GM21381 (cell line): ENCODE data around the gene GSK3B.

Experiments used
- ATAC-seq: cut with Tn5 transposase; IDR thresholded peaks from one replicate; pipeline ENCODE4 v1.9.1; 2021; ENCODE audit warnings: mild to moderate bottlenecking, moderate library complexity; ENCODE audit not compliant: unreplicated experiment

Gene GSK3B

GRCh38 chr3:119790369-119790768 lies 303.9 kb downstream of the GSK3B start:
- ATAC-seq = no peak

- no peak for ATAC-seq
Observed at GRCh38 chr3:119786409-119786808, 307.8 kb downstream of the GSK3B start.

- ATAC-seq = no peak
Observed at GRCh38 chr3:119783883-119784282, 310.4 kb downstream of the GSK3B start.

- no peak for ATAC-seq
Observed at GRCh38 chr3:119783255-119783654, 311.0 kb downstream of the GSK3B start.

DNA sequence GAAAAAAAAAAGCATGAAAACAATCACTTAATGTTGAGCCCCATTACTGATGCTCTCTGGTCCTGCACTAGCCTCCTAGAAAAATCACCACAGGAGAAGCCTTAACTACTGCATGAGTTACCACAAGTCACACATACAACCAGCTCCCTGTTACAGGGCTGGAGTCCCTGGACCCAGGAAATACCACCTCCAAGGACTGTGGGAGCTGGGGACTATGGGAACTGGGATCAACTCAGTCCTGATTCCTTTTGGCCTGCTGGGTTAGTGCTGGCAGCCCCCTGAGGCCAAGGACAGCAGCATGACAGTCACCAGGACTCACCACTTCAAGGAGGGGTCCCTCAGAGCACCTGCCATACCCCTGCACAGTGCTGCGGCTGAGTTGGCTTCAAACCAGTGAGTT lies 311.8 kb downstream of the GSK3B start:
- no peak for ATAC-seq

DNA sequence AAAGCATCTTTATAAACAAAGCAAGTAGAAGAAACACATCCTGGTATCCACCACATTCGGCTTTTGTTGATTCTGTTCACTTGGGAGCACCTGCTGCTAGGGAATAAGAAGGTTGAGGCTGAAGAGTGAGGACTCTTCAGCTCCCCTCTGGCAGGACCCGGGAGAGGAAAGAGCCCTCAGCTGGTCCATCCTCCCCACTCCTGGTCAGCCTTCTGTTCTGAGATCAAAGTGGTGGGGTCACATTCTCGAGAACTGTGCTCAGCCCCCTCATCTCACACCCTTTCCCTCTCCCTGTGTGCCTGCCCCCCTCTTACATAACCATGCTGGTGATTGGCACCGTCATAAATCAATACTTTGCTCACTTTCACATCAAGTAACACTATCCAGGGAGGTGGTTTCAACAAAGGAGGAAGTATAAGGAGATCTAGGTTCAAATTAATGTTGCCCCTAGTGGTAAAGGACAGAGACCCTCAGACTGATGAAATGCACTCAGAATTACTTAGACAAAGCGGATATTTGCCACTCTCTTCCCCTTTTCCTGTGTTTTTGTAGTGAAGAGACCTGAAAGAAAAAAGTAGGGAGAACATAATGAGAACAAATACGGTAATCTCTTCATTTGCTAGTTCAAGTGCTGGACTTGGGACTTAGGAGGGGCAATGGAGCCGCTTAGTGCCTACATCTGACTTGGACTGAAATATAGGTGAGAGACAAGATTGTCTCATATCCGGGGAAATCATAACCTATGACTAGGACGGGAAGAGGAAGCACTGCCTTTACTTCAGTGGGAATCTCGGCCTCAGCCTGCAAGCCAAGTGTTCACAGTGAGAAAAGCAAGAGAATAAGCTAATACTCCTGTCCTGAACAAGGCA lies 312.7 kb downstream of the GSK3B start, which contains the start of gene NR1I2:
TSS of gene NR1I2 (plus strand) at position 772 of the 869 bp plus-strand sequence.
- ATAC-seq = no peak

GRCh38 chr3:119779731-119780383 lies 314.4 kb downstream of the GSK3B start:
- ATAC-seq = peak; percentile 82

DNA sequence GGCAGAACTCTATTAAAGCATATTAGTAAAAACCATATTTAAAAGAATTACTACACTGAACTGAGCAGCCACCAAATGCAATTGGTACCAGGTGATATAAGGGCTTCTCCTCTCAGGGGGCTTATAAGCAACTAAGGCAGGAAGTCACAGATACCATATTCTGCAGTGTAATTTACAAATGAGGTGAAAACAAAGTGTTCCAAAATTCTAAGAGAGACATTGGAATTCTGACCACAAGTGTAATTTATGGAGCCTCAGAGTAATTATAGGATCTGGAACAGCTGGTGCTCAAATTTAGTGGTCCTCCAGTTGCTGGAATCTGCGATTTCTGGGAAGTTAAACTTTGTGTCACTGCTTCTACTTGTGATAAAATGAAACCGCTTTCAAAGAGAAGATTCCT lies 315.4 kb downstream of the GSK3B start:
- no peak for ATAC-seq

GRCh38 chr3:119778176-119778575 lies 316.1 kb downstream of the GSK3B start:
- no peak for ATAC-seq

GRCh38 chr3:119776304-119776703 lies 317.9 kb downstream of the GSK3B start:
- ATAC-seq = no peak

- peak; percentile 85 for ATAC-seq
Observed at GRCh38 chr3:119774444-119774843, 319.8 kb downstream of the GSK3B start.
